IMR-90 (cell line): ENCODE measurements around the gene OGFR. TPM values are rescaled to one million over a fixed set of nuclear protein-coding genes. Genes with fewer than 3 reads are reported as not detected.

Source experiments
- ATAC-seq: fragments of 200-7000 bp; cut with Tn5 transposase; 2 replicates; pipeline ENCODE4 v1.9.1; 2020; ENCODE audit warnings: low read depth, mild to moderate bottlenecking, moderate library complexity
- BruUV-seq: library from RNA; stranded (reverse); fragments of 400-500 nt; replicated peaks from 2 replicates; lab custom pipeline; 2021; lab: Mats Ljungman, UMichigan
- CTCF ChIA-PET: fragments of 300-600 bp; formaldehyde crosslinking; extraction: SDS; loops from one replicate; lab custom pipeline; 2021; ENCODE audit warnings: antibody characterized with exemption; lab: Yijun Ruan, JAX
- POLR2A ChIA-PET: fragments of 300-600 bp; sonication (Branson Sonifier 250); formaldehyde crosslinking; loops from one replicate; lab custom pipeline; 2022; ENCODE audit warnings: antibody characterized with exemption; ENCODE audit not compliant: unreplicated experiment; lab: Charles Lee
- DNase-seq: peaks from one replicate; pipeline ENCODE4 v3.0.0; 2013
- H2AFZ ChIP-seq: replicated peaks from 2 replicates; pipeline ENCODE3; 2013; ENCODE audit warnings: low read length, mild to moderate bottlenecking; ENCODE audit not compliant: poor library complexity
- H2AK5ac ChIP-seq: 2 replicates; pipeline ENCODE4 v1.6.1; 2013; ENCODE audit warnings: low read depth, low read length, inconsistent platforms
- H2AK9ac ChIP-seq: replicated peaks from 2 replicates; pipeline ENCODE3; 2013; ENCODE audit warnings: mild to moderate bottlenecking, low read depth, low read length, moderate library complexity; ENCODE audit not compliant: poor library complexity
- H2BK120ac ChIP-seq: 2 replicates; pipeline ENCODE4 v1.6.1; 2013; ENCODE audit warnings: low read depth, low read length, inconsistent platforms
- H2BK15ac ChIP-seq: 3 replicates; pipeline ENCODE4 v1.6.1; 2013; ENCODE audit warnings: low read depth, low read length, inconsistent platforms
- H2BK20ac ChIP-seq: 2 replicates; pipeline ENCODE4 v1.6.1; 2013; ENCODE audit warnings: low read depth, mild to moderate bottlenecking, inconsistent platforms, low read length, moderate library complexity
- H2BK5ac ChIP-seq: 2 replicates; pipeline ENCODE4 v1.6.1; 2013; ENCODE audit warnings: mild to moderate bottlenecking, low read depth, low read length, inconsistent platforms; ENCODE audit not compliant: poor library complexity, severe bottlenecking
- H3K14ac ChIP-seq: replicated peaks from 2 replicates; pipeline ENCODE4 v1.6.1; 2013; ENCODE audit warnings: low read depth, low read length, inconsistent platforms
- H3K18ac ChIP-seq: 2 replicates; pipeline ENCODE4 v1.6.1; 2013; ENCODE audit warnings: low read depth, low read length, control low read depth
- H3K23ac ChIP-seq: 2 replicates; pipeline ENCODE4 v1.6.1; 2013; ENCODE audit warnings: low read depth, low read length, inconsistent platforms
- H3K27ac ChIP-seq: 2 replicates; pipeline ENCODE4 v1.5.1; 2013; ENCODE audit warnings: mild to moderate bottlenecking, control low read depth, low read length; ENCODE audit not compliant: insufficient read depth
- H3K27me3 ChIP-seq: 2 replicates; pipeline ENCODE4 v1.6.1; 2013; ENCODE audit warnings: low read length; ENCODE audit not compliant: control insufficient read depth, insufficient read depth
- H3K36me3 ChIP-seq: 2 replicates; pipeline ENCODE4 v1.6.1; 2013; ENCODE audit warnings: low read length, mixed read lengths; ENCODE audit not compliant: control insufficient read depth, insufficient read depth
- H3K4ac ChIP-seq: 2 replicates; pipeline ENCODE4 v1.6.1; 2013; ENCODE audit warnings: low read depth, low read length, inconsistent platforms
- H3K4me1 ChIP-seq: 2 replicates; pipeline ENCODE4 v1.6.1; 2013; ENCODE audit warnings: low read length, mixed read lengths; ENCODE audit not compliant: control insufficient read depth, insufficient read depth
- H3K4me2 ChIP-seq: 2 replicates; pipeline ENCODE4 v1.6.1; 2013; ENCODE audit warnings: low read depth, mild to moderate bottlenecking, control low read depth, low read length, moderate library complexity
- H3K4me3 ChIP-seq: 2 replicates; pipeline ENCODE4 v1.5.1; 2013; ENCODE audit warnings: low read depth, mild to moderate bottlenecking, control low read depth, low read length, moderate library complexity; ENCODE audit not compliant: insufficient read depth
- H3K56ac ChIP-seq: 2 replicates; pipeline ENCODE4 v1.6.1; 2013; ENCODE audit warnings: low read length, inconsistent platforms; ENCODE audit not compliant: insufficient read depth; ENCODE audit errors: extremely low read depth
- H3K79me1 ChIP-seq, 2 experiments: 2 replicates each; pipeline ENCODE4 v1.6.1; 2013; ENCODE audit warnings: low read length in 2 of 2, inconsistent platforms in 1 of 2, low read depth in 1 of 2
- H3K9ac ChIP-seq: 2 replicates; pipeline ENCODE4 v1.6.1; 2013; ENCODE audit warnings: low read depth, low read length, control low read depth
- H3K9me1 ChIP-seq: 2 replicates; pipeline ENCODE4 v1.6.1; 2013; ENCODE audit warnings: low read length, inconsistent platforms; ENCODE audit not compliant: insufficient read depth
- H3K9me3 ChIP-seq: 2 replicates; pipeline ENCODE4 v1.6.1; 2013; ENCODE audit warnings: low read length; ENCODE audit not compliant: control insufficient read depth, insufficient read depth
- H4K20me1 ChIP-seq: 2 replicates; pipeline ENCODE4 v1.6.1; 2013; ENCODE audit warnings: low read length, inconsistent platforms; ENCODE audit not compliant: insufficient read depth
- H4K5ac ChIP-seq: 2 replicates; pipeline ENCODE4 v1.6.1; 2013; ENCODE audit warnings: mild to moderate bottlenecking, low read depth, low read length, control low read depth
- H4K8ac ChIP-seq, 2 experiments: 2 replicates each; pipeline ENCODE4 v1.6.1; 2013; ENCODE audit warnings: low read depth in 2 of 2, low read length in 2 of 2, control low read depth in 1 of 2, inconsistent platforms in 1 of 2
- H4K91ac ChIP-seq: 2 replicates; pipeline ENCODE4 v1.6.1; 2013; ENCODE audit warnings: low read depth, low read length, inconsistent platforms; ENCODE audit not compliant: insufficient read depth
- BHLHE40 ChIP-seq: fragments of 150-350 bp; IDR thresholded peaks from 2 replicates; pipeline ENCODE4 v1.6.1; 2016; ENCODE audit warnings: mild to moderate bottlenecking, low read depth, low read length
- CHD1 ChIP-seq: IDR thresholded peaks from 2 replicates; pipeline ENCODE4 v1.6.1; 2012; ENCODE audit warnings: low read depth, low read length, improper control_type of control experiment
- CTCF ChIP-seq: conservative IDR thresholded peaks from 2 replicates; pipeline ENCODE4 v1.5.1; 2012; ENCODE audit warnings: mild to moderate bottlenecking, low read depth, low read length, improper control_type of control experiment
- ELK1 ChIP-seq: fragments of 150-350 bp; IDR thresholded peaks from 2 replicates; pipeline ENCODE4 v1.6.1; 2016; ENCODE audit warnings: low read depth, mild to moderate bottlenecking, low read length, moderate library complexity, borderline replicate concordance
- FOS ChIP-seq: fragments of 150-350 bp; IDR thresholded peaks from 2 replicates; pipeline ENCODE4 v1.6.1; 2016; ENCODE audit warnings: low read depth, low read length
- MAZ ChIP-seq: IDR thresholded peaks from 2 replicates; pipeline ENCODE4 v1.6.1; 2012; ENCODE audit warnings: low read depth, mild to moderate bottlenecking, low read length, improper control_type of control experiment, moderate library complexity, borderline replicate concordance
- MXI1 ChIP-seq: IDR thresholded peaks from 2 replicates; pipeline ENCODE4 v1.6.1; 2012; ENCODE audit warnings: low read depth, mild to moderate bottlenecking, low read length, moderate library complexity, borderline replicate concordance
- NFE2L2 ChIP-seq: fragments of 150-350 bp; IDR thresholded peaks from 2 replicates; pipeline ENCODE4 v1.6.1; 2016; ENCODE audit warnings: low read depth, mild to moderate bottlenecking, low read length
- POLR2A ChIP-seq: IDR thresholded peaks from 2 replicates; pipeline ENCODE4 v1.6.1; 2012; ENCODE audit warnings: mild to moderate bottlenecking, low read depth, low read length
- RAD21 ChIP-seq: IDR thresholded peaks from 2 replicates; pipeline ENCODE4 v1.6.1; 2012; ENCODE audit warnings: low read length, improper control_type of control experiment
- RCOR1 ChIP-seq: IDR thresholded peaks from 2 replicates; pipeline ENCODE4 v1.6.1; 2012; ENCODE audit warnings: mild to moderate bottlenecking, low read length, improper control_type of control experiment; ENCODE audit not compliant: insufficient replicate concordance
- RFX5 ChIP-seq: IDR thresholded peaks from 2 replicates; pipeline ENCODE4 v1.8.0; 2012; ENCODE audit warnings: low read depth, mild to moderate bottlenecking, low read length, moderate library complexity
- SMC3 ChIP-seq: fragments of 150-350 bp; IDR thresholded peaks from 2 replicates; pipeline ENCODE4 v1.6.1; 2016; ENCODE audit warnings: low read depth, mild to moderate bottlenecking, antibody characterized with exemption, low read length, moderate library complexity
- USF2 ChIP-seq: fragments of 150-350 bp; IDR thresholded peaks from 2 replicates; pipeline ENCODE4 v1.6.1; 2017; ENCODE audit warnings: mild to moderate bottlenecking, antibody characterized with exemption, low read length, low read depth
- WGBS, 2 experiments: methylation state at CpG; one replicate each; pipeline versions ENCODE4 v1.1.5 to v1.1.7; 2013; ENCODE audit warnings: missing lambda C conversion rate in 2 of 2; ENCODE audit not compliant: insufficient read length in 1 of 2; ENCODE audit errors: extremely low coverage in 2 of 2; 5-methylcytosine and 5-hydroxymethylcytosine counted together
- dilution Hi-C: fragments of 300-500 bp; cut with HindIII; formaldehyde crosslinking; loops from one replicate; pipeline ENCODE4 v1.14.3; 2018; ENCODE audit warnings: low sequenced_read_pairs; ENCODE audit not compliant: unreplicated experiment
- in situ Hi-C: fragments of 300-500 bp; cut with MboI; formaldehyde crosslinking; loops from 3 replicates; pipeline ENCODE4 v1.14.3; 2019; ENCODE audit warnings: low sequenced_read_pairs, inconsistent platforms, mixed read lengths
- intact Hi-C: fragments of 100-400 bp; cut with micrococcal nuclease; formaldehyde crosslinking; loops from 2 replicates; pipeline ENCODE4 v1.10.0; 2022
- polyA plus RNA-seq, 3 experiments: library from polyadenylated mRNA; depleted of rRNA; stranded (reverse); fragments of >200 nt; gene quantifications; 2 replicates each; pipeline ENCODE4 v1.2.3, GENCODE V29; 2012; ENCODE audit warnings: low replicate concordance in 1 of 3
- total RNA-seq: library from RNA; depleted of rRNA; stranded (reverse); fragments of >200 nt; gene quantifications from 2 replicates; pipeline ENCODE4 v1.2.3, GENCODE V29; 2012

OGFR gene
- total and polyA plus RNA-seq, 2 of the 4 experiments (the other 2 are of a cell fraction) = 22.4 to 30.1 TPM

- peaks cover 10% of the 10 kb centered on the region for H3K4me1 ChIP-seq
- in situ Hi-C loops = no loop called here
- BruUV-seq = no TSS peak
- H3K4ac ChIP-seq = no peak overlapping the region
- H3K56ac ChIP-seq = no peak overlapping the region
- H3K18ac ChIP-seq = no peak overlapping the region
- POLR2A ChIA-PET = no interaction called here
- intact Hi-C loops = loop anchor here (5.0 kb wide), 1 partner anchor 198 kb away; the partner anchor contains the start of gene BHLHE23
- DNase-seq (no peak), ATAC-seq (no peak)
- H3K9me1 ChIP-seq = no peaks in the 10 kb centered on the region
- no peak overlapping the region for H2AFZ ChIP-seq
- no peak overlapping the region for H3K4me3 ChIP-seq
- H4K91ac ChIP-seq = no peak overlapping the region
- H2AK5ac ChIP-seq = no peak overlapping the region
- H2BK15ac ChIP-seq = no peak overlapping the region
- H3K4me2 ChIP-seq = no peak overlapping the region
- no peaks in the 10 kb centered on the region for H3K27me3 ChIP-seq
- dilution Hi-C loops = no loop called here
- 96% methylated on average over 14 of the region's 24 CpGs; no CpG with 5 or more reads in 1 of the 2 experiments for WGBS, 2 experiments
- no peaks in the 10 kb centered on the region for H3K9me3 ChIP-seq
- no peak overlapping the region for H3K14ac ChIP-seq
- no peak overlapping the region for H4K8ac ChIP-seq
- peaks cover 48% of the 10 kb centered on the region for H3K36me3 ChIP-seq
- H4K5ac ChIP-seq = no peak overlapping the region
- H2BK120ac ChIP-seq = no peak overlapping the region
- peaks cover 56% of the 10 kb centered on the region for H4K20me1 ChIP-seq
- peaks cover 19 to 45% of the 10 kb centered on the region in 2 experiments for H3K79me1 ChIP-seq
- no peak overlapping the region for H3K23ac ChIP-seq
- no peak overlapping the region for H2BK5ac ChIP-seq
- H2BK20ac ChIP-seq = no peak overlapping the region
- CTCF ChIA-PET = interaction anchor here (0.8 kb wide), 1 partner anchor 18 kb away, joined by 3 read pairs; no protein-coding TSS in a partner anchor
- no peak overlapping the region for H3K27ac ChIP-seq
- no peak overlapping the region for H3K9ac ChIP-seq
- H2AK9ac ChIP-seq = no peak overlapping the region
- no peak for TF ChIP-seq CHD1
- no peak for TF ChIP-seq MXI1
- no peak for TF ChIP-seq USF2
- TF ChIP-seq MAZ = no peak
- no peak for TF ChIP-seq FOS
- no peak for TF ChIP-seq RFX5
- no peak for TF ChIP-seq NFE2L2
- TF ChIP-seq SMC3 = no peak
- TF ChIP-seq CTCF = no peak
- TF ChIP-seq BHLHE40 = no peak
- no peak for TF ChIP-seq ELK1
- TF ChIP-seq RAD21 = no peak
- TF ChIP-seq RCOR1 = no peak
- TF ChIP-seq POLR2A = no peak
These were observed 5.1 kb downstream of the OGFR start for GRCh38 chr20:62809530-62810428.
